PC-9 (cell line): Measurements from ENCODE around the gene STYXL1. TPM values are rescaled to one million over a fixed set of nuclear protein-coding genes. Genes with fewer than 3 reads are reported as not detected.
A peak's percentile ranks its signal among the peaks of the same experiment; 100 is the strongest.

ENCODE experiments used
- BruUV-seq: library from RNA; stranded (reverse); fragments of 400-500 nt; replicated peaks from 2 replicates; lab custom pipeline; 2021; lab: Mats Ljungman, UMichigan
- CTCF ChIA-PET: fragments of 300-600 bp; sonication (Branson Sonifier 250); formaldehyde crosslinking; loops from one replicate; lab custom pipeline; 2022; ENCODE audit warnings: antibody characterized with exemption; lab: Charles Lee
- POLR2A ChIA-PET: fragments of 300-600 bp; sonication (Branson Sonifier 250); formaldehyde crosslinking; loops from one replicate; lab custom pipeline; 2022; ENCODE audit warnings: antibody characterized with exemption; ENCODE audit not compliant: unreplicated experiment; lab: Charles Lee
- DNase-seq, 2 experiments: peaks; one replicate each; pipeline versions ENCODE4 v3.0.0 to v3.0.0-alpha.2; 2015 to 2022; ENCODE audit warnings: mixed read lengths in 1 of 2
- H2AFZ ChIP-seq: fragments of 200-600 bp; sonication (generic); 2 replicates; pipeline ENCODE4 v1.8.1; 2017; ENCODE audit warnings: antibody characterized with exemption
- H3F3A ChIP-seq: fragments of 200-600 bp; sonication (generic); 2 replicates; pipeline ENCODE4 v1.8.1; 2017; ENCODE audit warnings: antibody characterized with exemption, mild to moderate bottlenecking, low read depth; ENCODE audit not compliant: insufficient read depth
- H3K27ac ChIP-seq: fragments of 200-600 bp; sonication (generic); 2 replicates; pipeline ENCODE4 v1.6.1; 2016; ENCODE audit warnings: mixed run types
- H3K27me3 ChIP-seq: fragments of 200-600 bp; sonication (generic); 2 replicates; pipeline ENCODE4 v1.6.1; 2016; ENCODE audit warnings: low read depth, mixed run types; ENCODE audit not compliant: insufficient read depth
- H3K36me3 ChIP-seq: fragments of 200-600 bp; sonication (generic); 2 replicates; pipeline ENCODE4 v1.6.1; 2016; ENCODE audit warnings: low read depth, mixed run types
- H3K4me1 ChIP-seq: fragments of 200-600 bp; sonication (generic); replicated peaks from 2 replicates; pipeline ENCODE4 v1.6.1; 2016; ENCODE audit warnings: mixed run types; ENCODE audit not compliant: insufficient read depth
- H3K4me2 ChIP-seq: fragments of 200-600 bp; sonication (generic); 2 replicates; pipeline ENCODE4 v1.6.1; 2017; ENCODE audit warnings: mixed run types
- H3K4me3 ChIP-seq: fragments of 200-600 bp; sonication (generic); 2 replicates; pipeline ENCODE4 v1.6.1; 2016; ENCODE audit warnings: mixed run types
- H3K79me2 ChIP-seq: fragments of 200-600 bp; sonication (generic); 2 replicates; pipeline ENCODE4 v1.6.1; 2017; ENCODE audit warnings: low read depth, mixed run types
- H3K9me2 ChIP-seq: fragments of 200-600 bp; sonication (generic); 2 replicates; pipeline ENCODE4 v1.8.1; 2017; ENCODE audit warnings: mild to moderate bottlenecking; ENCODE audit not compliant: insufficient read depth
- H3K9me3 ChIP-seq: fragments of 200-600 bp; sonication (generic); 2 replicates; pipeline ENCODE4 v1.8.1; 2016; ENCODE audit warnings: low read depth; ENCODE audit not compliant: insufficient read depth
- H4K20me1 ChIP-seq: fragments of 200-600 bp; sonication (generic); 2 replicates; pipeline ENCODE4 v1.8.1; 2017; ENCODE audit not compliant: insufficient read depth
- CTCF ChIP-seq: fragments of 200-600 bp; sonication (generic); conservative IDR thresholded peaks from 2 replicates; pipeline ENCODE4 v1.6.1; 2017; ENCODE audit warnings: mixed run types, antibody characterized with exemption, mild to moderate bottlenecking, moderate library complexity
- EZH2 ChIP-seq: fragments of 200-600 bp; sonication (generic); IDR thresholded peaks from 2 replicates; pipeline ENCODE4 v1.8.0; 2017; ENCODE audit warnings: antibody characterized with exemption, low read depth
- intact Hi-C: fragments of 100-400 bp; cut with micrococcal nuclease; formaldehyde crosslinking; loops from one replicate; pipeline ENCODE4 v1.10.0; 2022; ENCODE audit not compliant: unreplicated experiment
- total RNA-seq: library from RNA; stranded (reverse); gene quantifications from 2 replicates; pipeline ENCODE4 v1.2.3, GENCODE V29; 2021

The STYXL1 gene
- total RNA-seq, 1 experiment from 2014 or later, result 77.7 TPM

- Histone ChIP-seq H3K4me3 (no peak overlapping the region), H3K36me3 (peaks cover 34% of the 10 kb centered on the region), H3F3A (peaks cover 42% of the 10 kb centered on the region), H3K4me1 (peaks cover 26% of the 10 kb centered on the region), H2AFZ (no peak overlapping the region), H4K20me1 (peaks cover 43% of the 10 kb centered on the region), H3K27ac (no peak overlapping the region), H3K9me2 (no peaks in the 10 kb centered on the region), H3K4me2 (no peak overlapping the region), H3K9me3 (no peaks in the 10 kb centered on the region), H3K27me3 (no peaks in the 10 kb centered on the region), H3K79me2 (peaks cover 42% of the 10 kb centered on the region)
- no TSS peak for BruUV-seq
- CTCF ChIA-PET, result no interaction called here
- POLR2A ChIA-PET, result no interaction called here
- intact Hi-C loops, result no loop called here
- no peak for DNase-seq
- TF ChIP-seq EZH2, result no peak
- TF ChIP-seq CTCF, result no peak
Observed at GRCh38 chr7:76057103-76057812, 9.5 kb upstream of the STYXL1 start.

- ChIA-PET POLR2A (no interaction called here), CTCF (interaction anchor here (0.7 kb wide), 1 partner anchor 57 kb away, joined by 3 read pairs; no protein-coding TSS in a partner anchor)
- peaks cover 26% of the 10 kb centered on the region for H3K4me1 ChIP-seq
- H2AFZ ChIP-seq, result no peak overlapping the region
- H4K20me1 ChIP-seq, result peaks cover 43% of the 10 kb centered on the region
- H3K9me3 ChIP-seq, result no peaks in the 10 kb centered on the region
- DNase-seq, result no peak
- BruUV-seq, result no TSS peak
- TF ChIP-seq EZH2 (no peak), CTCF (no peak)
- H3F3A ChIP-seq, result peaks cover 48% of the 10 kb centered on the region
- peaks cover 52% of the 10 kb centered on the region for H3K79me2 ChIP-seq
- H3K36me3 ChIP-seq, result peaks cover 34% of the 10 kb centered on the region
- intact Hi-C loops, result no loop called here
- no peaks in the 10 kb centered on the region for H3K27me3 ChIP-seq
- H3K9me2 ChIP-seq, result no peaks in the 10 kb centered on the region
- H3K27ac ChIP-seq, result no peak overlapping the region
- H3K4me3 ChIP-seq, result no peak overlapping the region
- no peak overlapping the region for H3K4me2 ChIP-seq
Observed at GRCh38 chr7:76056241-76056640, 8.4 kb upstream of the STYXL1 start.

GRCh38 chr7:76054123-76055120 lies 6.6 kb upstream of the STYXL1 start:
- Histone ChIP-seq H3F3A (peaks cover 52% of the 10 kb centered on the region), H3K36me3 (peaks cover 34% of the 10 kb centered on the region), H4K20me1 (peaks cover 43% of the 10 kb centered on the region), H3K9me3 (no peaks in the 10 kb centered on the region), H3K4me3 (no peak overlapping the region), H3K4me2 (peak overlapping the region; percentile 53), H3K27me3 (no peaks in the 10 kb centered on the region), H3K79me2 (peaks cover 70% of the 10 kb centered on the region), H2AFZ (no peak overlapping the region), H3K4me1 (peaks cover 30% of the 10 kb centered on the region), H3K9me2 (no peaks in the 10 kb centered on the region), H3K27ac (0 out of 2 replicates have a peak overlapping the region, but pooled peaks have one; percentile 14)
- intact Hi-C loops, result loop anchor here (1.0 kb wide), 1 partner anchor 76 kb away; no protein-coding TSS in a partner anchor
- ChIA-PET POLR2A (interaction anchor here (0.6 to 0.9 kb wide), 5 partner anchors 15 to 1256 kb away, joined by 3 to 14 read pairs (median 6); no protein-coding TSS in a partner anchor), CTCF (interaction anchor here (1.2 kb wide), 1 partner anchor 15 kb away, joined by 3 read pairs; no protein-coding TSS in a partner anchor)
- BruUV-seq, result no TSS peak
- TF ChIP-seq CTCF, result no peak
- DNase-seq, result peak; percentile 77 to 95
